ENCODE results near the gene ZNF799.
A peak's percentile ranks its signal among the peaks of the same experiment; 100 is the strongest.
"Not testable (repeated sequence)": the region's sequence is repeated elsewhere in the genome, so short reads cannot be mapped to it uniquely, and the experiment has no call there.

ZNF799 gene

DNA sequence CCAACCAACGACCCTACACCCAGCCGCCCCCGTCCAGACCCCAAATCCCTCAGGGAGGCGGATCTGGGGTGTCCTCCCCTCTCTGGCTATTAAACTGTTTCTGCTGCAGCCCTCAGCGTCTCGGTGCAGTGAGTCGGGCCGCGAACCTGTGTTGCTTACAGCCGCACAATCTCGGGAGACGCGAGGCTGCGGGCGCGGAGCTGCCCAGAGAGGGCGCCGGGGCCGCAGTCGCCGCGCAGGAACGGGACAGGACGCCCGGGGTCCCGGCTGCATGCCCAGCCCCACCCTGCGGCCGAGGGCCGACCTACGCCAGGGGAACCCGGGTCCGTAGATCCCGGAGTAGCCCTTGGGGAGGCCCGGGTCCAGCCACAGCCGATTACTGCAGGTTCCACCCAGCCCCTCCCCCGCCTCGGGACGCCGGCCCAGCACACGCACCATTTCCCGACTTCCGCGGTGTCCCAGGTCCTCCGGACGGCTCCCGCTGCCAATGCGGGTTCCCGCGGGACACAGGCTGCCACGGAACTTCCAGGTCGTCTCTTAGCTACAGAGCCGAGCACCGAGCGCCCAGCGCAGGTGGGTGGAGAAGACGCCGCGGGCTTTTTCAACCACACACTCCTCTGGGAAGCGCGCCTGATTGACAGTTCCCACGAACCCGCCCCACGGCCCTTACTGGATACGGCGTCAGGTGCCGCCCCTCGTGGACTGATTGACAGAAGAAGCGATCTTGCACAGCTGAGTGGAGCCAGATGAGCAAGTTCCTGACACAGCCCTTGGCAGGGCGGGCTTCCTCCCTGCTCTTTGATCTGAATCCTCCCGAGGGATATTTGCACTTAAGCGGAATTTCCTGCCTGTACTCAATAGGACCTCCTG lies at the start of gene ZNF799:
Gene ZNF799 (minus strand): TSS at position 639 of the 870 bp plus-strand sequence. CDS start 201 bp downstream, at position 438.
- DNase-seq: peak; percentile 99

GRCh38 chr19:12450844-12451243 lies 49.8 kb upstream of the ZNF799 start:
- no peak for DNase-seq

DNA sequence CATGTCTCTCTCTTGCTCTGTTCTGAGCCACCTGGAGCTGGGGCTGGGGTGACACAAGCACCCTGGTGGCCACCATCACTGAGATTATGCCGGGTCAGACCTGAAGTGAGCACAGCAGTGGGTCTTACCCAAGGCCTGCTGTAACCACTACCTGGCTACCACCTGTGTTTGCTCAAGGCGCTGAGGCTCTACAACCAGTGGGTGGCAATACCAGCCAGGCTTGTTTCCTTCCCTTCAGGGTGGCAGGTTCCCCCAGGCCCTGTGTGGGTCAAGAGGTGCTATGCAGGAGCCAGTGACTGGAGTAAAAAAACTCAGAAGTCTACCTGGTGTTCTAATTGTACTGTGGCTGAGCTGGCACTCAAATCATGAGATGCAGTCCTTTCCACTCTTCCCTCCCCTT lies 47.7 kb upstream of the ZNF799 start:
- peak; percentile 16 for DNase-seq

DNA sequence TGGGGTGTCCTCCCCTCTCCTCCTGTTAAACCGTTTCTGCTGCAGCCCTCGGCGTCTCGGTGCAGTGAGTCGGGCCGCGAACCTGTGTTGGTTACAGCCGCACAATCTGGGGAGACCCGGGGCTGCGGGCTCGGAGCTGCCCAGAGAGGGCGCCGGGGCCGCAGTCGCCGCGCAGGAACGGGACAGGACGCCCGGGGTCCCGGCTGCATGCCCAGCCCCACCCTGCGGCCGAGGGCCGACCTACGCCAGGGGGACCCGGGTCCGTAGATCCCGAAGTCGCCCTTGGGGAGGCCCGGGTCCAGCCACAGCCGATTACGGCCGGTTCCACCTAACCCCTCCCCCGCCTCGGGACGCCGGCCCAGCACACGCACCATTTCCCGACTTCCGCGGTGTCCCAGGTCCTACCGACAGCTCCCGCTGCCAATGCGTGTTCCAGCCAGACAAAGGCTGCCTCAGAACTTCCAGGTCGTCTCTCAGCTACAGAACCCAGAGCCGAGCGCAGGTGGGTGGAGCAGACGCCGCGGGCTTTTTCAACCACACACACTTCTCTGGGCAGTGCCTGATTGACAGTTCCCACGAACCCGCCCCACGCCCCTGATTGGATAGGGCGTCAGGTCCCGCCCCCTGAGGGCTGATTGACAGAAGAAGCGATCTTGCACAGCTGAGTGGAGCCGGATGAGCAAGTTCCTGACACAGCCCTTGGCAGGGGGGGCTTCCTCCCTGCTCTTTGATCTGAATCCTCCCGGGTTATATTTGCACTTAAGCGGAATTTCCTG lies 39.7 kb upstream of the ZNF799 start, which contains the start of gene ZNF443:
Gene ZNF443 (minus strand): TSS at position 481 of the 776 bp plus-strand sequence. CDS start 107 bp downstream, at position 374.
- DNase-seq: peak; percentile 97

DNA sequence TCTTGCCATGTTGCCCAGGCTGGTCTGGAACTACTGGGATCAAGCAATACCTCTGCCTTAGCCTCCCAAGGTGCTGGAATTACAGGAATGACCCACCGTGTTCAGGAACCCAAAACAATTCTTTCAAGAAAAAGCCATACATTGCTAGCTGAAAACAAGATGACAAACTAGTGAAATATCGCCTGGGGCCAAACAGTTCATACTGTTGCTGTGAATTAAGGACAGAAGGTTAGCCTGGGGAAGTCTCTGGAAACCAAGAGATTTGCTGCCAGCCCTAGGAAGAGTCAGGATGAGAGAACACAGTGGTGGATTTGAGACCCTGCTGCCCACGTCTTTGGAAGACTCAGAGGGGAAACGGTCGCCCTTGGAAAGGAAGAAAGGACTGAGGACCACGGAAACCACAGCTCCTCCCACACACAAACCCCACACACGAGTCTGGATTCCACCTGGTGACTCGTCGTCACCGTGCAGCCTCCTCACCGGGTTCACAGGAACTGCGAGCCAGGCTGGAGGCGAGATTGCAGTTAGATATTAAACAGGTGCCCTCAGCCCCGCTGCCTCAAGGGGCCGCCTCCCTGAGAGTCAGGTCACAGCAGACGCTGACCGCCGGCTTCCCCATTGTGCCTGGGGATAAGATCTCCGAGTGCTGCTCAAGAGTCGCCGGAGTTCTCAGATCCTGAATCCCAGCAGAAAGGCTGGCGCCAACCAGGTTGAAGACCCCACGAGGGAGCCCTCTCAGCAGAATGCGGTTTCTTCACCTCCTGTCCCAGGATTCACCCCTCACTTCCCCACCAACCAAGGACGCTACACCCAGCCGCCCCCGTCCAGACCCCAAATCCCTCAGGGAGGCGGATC lies 38.8 kb upstream of the ZNF799 start:
- DNase-seq: peak; percentile 48

GRCh38 chr19:12430726-12431299 lies 29.7 kb upstream of the ZNF799 start:
- not testable (repeated sequence) for DNase-seq

GRCh38 chr19:12425888-12426274 lies 24.8 kb upstream of the ZNF799 start:
- DNase-seq: no peak

DNA sequence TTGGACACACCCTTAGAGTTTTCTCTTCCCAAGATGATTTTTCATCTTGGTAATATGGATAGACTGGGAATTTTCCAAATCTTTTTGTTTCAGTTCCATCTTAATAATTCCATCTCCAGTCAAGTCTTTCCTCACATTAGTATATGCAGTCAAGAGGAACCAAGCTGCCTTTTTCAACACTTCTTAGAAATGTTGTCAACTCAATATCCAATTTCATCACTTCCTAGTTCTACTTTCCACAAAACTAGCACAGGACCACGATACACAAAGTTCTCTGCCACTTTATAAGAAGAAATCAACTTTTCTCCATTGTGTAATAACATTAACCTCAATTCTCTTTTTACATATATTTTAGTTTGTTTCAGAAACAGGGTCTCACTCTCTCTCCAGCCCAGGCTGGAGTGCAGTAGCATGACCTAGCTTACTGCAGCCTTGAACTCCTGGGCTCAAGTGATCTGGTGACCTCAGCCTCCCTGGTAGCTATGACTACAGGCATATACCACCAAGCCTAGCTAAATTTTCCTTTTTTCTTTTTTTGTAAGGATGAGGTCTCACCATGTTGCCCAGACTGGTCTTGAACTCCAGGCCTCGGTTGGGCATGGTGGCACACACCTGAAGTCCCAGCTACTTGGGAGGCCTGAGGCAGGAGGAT lies 24.3 kb upstream of the ZNF799 start:
- no peak for DNase-seq

GRCh38 chr19:12417273-12417672 lies 16.2 kb upstream of the ZNF799 start:
- DNase-seq: not testable (repeated sequence)

GRCh38 chr19:12411893-12412292 lies 10.8 kb upstream of the ZNF799 start:
- DNase-seq: no peak

GRCh38 chr19:12399901-12400632 lies 1.0 kb downstream of the ZNF799 start:
- peak; percentile 55 for DNase-seq

- not testable (repeated sequence) for DNase-seq
Measured at GRCh38 chr19:12391148-12391547, 9.9 kb downstream of the ZNF799 start.

DNA sequence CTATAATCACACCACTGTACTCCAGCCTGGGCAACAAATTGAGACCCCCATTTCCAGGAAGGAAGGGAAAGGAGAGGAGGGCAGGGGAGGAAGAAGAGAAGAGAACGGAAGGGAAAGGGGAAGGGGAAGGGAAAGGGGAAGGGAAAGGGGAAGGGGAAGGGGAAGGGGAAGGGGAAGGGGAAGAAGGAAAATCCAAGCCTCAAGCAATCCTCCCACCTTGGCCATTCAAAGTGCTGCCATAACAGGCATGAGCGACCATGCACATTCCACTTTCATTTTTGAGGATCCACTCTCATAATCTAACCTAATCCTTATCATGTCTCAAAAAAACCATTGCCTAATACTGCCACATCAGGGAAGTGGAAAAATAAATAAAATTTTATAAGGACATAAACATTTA lies 14.7 kb downstream of the ZNF799 start:
- not testable (repeated sequence) for DNase-seq

DNA sequence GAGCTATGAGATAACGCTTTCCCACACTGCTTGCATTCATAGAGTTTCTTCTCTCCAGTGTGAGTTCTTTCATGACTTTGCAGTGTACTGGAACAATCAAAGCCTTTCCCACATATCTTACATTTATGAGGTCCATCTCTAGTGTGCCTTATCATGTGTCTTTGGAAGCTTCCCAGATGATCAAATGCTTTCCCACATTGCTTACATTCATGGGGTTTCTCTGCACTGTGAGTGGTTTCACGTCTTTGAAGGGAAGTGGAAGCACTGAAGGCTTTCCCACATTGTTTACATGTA lies 20.7 kb downstream of the ZNF799 start:
- no peak for DNase-seq

- no peak for DNase-seq
Measured at GRCh38 chr19:12379732-12380443, 21.2 kb downstream of the ZNF799 start.

DNA sequence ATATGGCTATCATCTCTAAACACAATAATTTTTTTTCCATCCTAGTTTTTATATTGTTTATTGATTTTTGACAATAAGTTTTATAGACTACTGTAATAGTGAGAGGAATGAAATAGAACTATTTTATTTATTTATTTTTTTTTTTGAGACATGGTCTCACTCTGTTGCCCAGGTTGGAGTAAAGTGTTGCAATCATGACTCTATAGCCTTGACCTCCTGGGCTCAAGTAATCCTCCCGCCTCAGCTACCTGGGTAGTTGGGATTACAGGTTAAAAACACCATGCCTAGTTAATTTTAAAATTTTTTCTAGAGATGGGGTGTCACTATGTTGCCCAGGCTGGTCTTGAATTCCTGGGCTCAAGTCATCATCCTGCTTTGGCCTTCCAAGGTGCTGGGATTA lies 27.0 kb downstream of the ZNF799 start:
- DNase-seq: no peak

DNA sequence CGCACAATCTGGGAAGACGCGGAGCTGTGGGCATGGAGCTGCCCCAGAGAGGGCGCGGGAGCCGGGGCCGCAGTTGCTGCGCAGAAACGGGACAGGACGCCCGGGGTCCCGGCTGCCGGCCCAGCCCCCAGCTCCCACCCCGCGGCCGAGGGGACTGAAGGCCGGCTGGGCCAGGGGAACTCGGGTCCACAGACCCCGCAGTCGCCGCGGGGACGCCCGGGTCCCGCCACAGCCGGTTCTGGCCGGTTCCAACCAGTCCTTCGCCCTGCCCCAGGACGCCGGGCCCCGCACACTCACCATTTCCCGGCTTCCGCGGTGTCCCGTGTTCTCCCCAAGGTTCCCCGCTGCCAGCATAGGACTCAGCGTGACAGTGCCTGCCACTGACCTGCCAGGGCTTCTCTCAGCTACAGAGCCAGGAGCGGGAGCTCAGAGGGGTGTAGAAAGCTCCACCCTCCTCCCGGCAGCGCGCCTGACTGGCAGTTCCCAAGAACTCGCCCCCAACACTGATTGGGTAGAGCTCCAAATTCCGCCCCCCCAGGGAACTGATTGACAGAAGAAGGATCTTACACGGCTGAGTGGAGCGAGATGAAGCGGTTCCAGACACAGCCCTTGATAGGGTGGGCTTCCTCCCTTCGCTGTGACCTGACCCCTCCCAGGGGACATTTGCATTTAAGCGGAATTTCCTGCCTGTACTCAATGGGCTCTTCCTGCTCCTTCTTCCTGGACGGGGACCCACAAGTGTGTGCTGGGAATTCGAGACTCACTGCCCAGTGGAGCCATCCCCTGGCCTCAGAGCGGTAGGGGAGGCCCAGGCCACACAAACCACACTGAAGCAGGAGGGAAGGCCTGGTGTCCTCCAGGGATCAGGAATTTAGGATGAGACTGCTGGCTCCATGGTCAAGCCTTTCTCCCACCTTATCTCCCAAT lies 35.6 kb downstream of the ZNF799 start, which contains the start of gene ZNF442:
Gene ZNF442 (minus strand): TSS at position 448 of the 927 bp plus-strand sequence. CDS start 2,052 bp downstream, outside the sequence.
- peak; percentile 96 for DNase-seq

- DNase-seq: peak; percentile 12
Measured at GRCh38 chr19:12364391-12365235, 36.5 kb downstream of the ZNF799 start.
